Measurements from ENCODE around the gene TEPSIN. TPM values are rescaled to one million over a fixed set of nuclear protein-coding genes. Genes with fewer than 3 reads are reported as not detected.

Gene TEPSIN
- total and polyA plus RNA-seq, 2 of the 13 experiments (the other 11 are each of a cell fraction or from before 2014, with no cell fraction given), result 16.1 to 18.8 TPM

DNA sequence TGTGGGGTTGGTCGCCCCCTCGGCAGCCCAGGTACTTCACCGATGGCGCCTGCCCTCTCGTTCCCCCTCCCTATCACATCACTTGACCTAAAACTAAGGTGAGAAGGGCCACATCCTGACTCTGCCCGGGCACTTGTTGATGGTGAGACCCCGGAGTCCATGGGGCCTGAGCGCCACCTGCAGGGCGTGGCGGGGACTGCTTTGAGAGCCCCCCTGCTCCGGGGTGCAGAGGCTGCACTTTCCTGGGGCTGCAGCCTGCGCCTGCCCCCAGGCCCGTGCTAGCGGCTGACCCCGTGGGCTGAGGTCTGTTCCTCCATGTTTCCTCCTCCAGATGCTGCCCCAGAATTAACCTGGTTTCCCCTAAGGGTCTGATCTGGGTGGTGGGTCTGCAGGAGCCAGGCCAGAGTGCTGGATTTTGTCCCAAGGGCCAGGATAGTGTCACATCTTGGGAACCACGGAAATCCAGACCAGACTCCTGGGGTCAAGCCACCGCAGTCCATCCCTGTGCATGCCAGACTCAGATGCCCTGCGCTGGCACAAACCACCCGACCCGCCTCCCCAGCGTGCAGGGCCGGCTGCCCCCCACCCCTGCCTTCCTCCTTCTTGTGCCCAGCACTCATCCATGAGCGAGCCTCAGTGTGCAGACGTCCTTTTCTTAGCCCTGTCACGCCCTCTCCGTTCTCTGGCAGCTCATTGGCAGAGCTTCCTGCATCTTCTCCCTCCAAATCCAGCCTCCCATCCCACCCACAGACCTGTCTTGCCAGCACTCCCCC is 3.0 kb upstream of the TEPSIN start (continued):
- TF ChIP-seq, protein P1, sequence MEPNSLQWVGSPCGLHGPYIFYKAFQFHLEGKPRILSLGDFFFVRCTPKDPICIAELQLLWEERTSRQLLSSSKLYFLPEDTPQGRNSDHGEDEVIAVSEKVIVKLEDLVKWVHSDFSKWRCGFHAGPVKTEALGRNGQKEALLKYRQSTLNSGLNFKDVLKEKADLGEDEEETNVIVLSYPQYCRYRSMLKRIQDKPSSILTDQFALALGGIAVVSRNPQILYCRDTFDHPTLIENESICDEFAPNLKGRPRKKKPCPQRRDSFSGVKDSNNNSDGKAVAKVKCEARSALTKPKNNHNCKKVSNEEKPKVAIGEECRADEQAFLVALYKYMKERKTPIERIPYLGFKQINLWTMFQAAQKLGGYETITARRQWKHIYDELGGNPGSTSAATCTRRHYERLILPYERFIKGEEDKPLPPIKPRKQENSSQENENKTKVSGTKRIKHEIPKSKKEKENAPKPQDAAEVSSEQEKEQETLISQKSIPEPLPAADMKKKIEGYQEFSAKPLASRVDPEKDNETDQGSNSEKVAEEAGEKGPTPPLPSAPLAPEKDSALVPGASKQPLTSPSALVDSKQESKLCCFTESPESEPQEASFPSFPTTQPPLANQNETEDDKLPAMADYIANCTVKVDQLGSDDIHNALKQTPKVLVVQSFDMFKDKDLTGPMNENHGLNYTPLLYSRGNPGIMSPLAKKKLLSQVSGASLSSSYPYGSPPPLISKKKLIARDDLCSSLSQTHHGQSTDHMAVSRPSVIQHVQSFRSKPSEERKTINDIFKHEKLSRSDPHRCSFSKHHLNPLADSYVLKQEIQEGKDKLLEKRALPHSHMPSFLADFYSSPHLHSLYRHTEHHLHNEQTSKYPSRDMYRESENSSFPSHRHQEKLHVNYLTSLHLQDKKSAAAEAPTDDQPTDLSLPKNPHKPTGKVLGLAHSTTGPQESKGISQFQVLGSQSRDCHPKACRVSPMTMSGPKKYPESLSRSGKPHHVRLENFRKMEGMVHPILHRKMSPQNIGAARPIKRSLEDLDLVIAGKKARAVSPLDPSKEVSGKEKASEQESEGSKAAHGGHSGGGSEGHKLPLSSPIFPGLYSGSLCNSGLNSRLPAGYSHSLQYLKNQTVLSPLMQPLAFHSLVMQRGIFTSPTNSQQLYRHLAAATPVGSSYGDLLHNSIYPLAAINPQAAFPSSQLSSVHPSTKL (CRISPR knock-in tag; IDR thresholded peaks at IDR 0.05), result no peak
- TF ChIP-seq PRMT3 (CRISPR knock-in tag; IDR thresholded peaks at IDR 0.05; ENCODE audit: borderline replicate concordance, low read depth) (0 out of 2 replicates have a peak, but pooled peaks have one; percentile 68), RFX5 (IDR thresholded peaks at IDR 0.05; ENCODE audit: low read depth, low read length) (no peak), FOXO1 (CRISPR knock-in tag; IDR thresholded peaks at IDR 0.05) (peak; percentile 55; the same call in 1 of the 2 replicates), ZNF614 (CRISPR knock-in tag; IDR thresholded peaks at IDR 0.05; ENCODE audit: borderline replicate concordance) (peak; percentile 40; the same call in 1 of the 2 replicates), KLF11 (CRISPR knock-in tag; IDR thresholded peaks at IDR 0.05) (no peak), SMAD9 (CRISPR knock-in tag; IDR thresholded peaks at IDR 0.05) (no peak), THYN1 (CRISPR knock-in tag; IDR thresholded peaks at IDR 0.05; ENCODE audit: borderline replicate concordance, low read depth) (no peak), ZSCAN21 (CRISPR knock-in tag; IDR thresholded peaks at IDR 0.05; ENCODE audit: borderline replicate concordance) (no peak), KLF12 (CRISPR knock-in tag; IDR thresholded peaks at IDR 0.05; ENCODE audit: borderline replicate concordance) (no peak), FOXA3 (CRISPR knock-in tag; IDR thresholded peaks at IDR 0.05) (no peak), ZFP36 (IDR thresholded peaks at IDR 0.05; ENCODE audit: borderline replicate concordance, low read depth, low read length, partially characterized antibody) (no peak), TRIM24 (CRISPR knock-in tag; IDR thresholded peaks at IDR 0.05) (no peak), RARG (CRISPR knock-in tag; IDR thresholded peaks at IDR 0.05; ENCODE audit: low read depth) (no peak), ZNF878 (CRISPR knock-in tag; IDR thresholded peaks at IDR 0.05) (no peak), SRSF4 (IDR thresholded peaks at IDR 0.05; ENCODE audit: low read depth, low read length, poor library complexity, severe bottlenecking) (no peak), ZSCAN22 (CRISPR knock-in tag; IDR thresholded peaks at IDR 0.05) (no peak), HOXD1 (CRISPR knock-in tag; IDR thresholded peaks at IDR 0.05) (no peak), SMYD3 (CRISPR knock-in tag; IDR thresholded peaks at IDR 0.05) (no peak)
- TF ChIP-seq, protein P2, sequence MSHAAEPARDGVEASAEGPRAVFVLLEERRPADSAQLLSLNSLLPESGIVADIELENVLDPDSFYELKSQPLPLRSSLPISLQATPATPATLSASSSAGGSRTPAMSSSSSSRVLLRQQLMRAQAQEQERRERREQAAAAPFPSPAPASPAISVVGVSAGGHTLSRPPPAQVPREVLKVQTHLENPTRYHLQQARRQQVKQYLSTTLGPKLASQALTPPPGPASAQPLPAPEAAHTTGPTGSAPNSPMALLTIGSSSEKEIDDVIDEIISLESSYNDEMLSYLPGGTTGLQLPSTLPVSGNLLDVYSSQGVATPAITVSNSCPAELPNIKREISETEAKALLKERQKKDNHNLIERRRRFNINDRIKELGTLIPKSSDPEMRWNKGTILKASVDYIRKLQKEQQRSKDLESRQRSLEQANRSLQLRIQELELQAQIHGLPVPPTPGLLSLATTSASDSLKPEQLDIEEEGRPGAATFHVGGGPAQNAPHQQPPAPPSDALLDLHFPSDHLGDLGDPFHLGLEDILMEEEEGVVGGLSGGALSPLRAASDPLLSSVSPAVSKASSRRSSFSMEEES (CRISPR knock-in tag; IDR thresholded peaks at IDR 0.05), result no peak
- TF ChIP-seq, protein P3, sequence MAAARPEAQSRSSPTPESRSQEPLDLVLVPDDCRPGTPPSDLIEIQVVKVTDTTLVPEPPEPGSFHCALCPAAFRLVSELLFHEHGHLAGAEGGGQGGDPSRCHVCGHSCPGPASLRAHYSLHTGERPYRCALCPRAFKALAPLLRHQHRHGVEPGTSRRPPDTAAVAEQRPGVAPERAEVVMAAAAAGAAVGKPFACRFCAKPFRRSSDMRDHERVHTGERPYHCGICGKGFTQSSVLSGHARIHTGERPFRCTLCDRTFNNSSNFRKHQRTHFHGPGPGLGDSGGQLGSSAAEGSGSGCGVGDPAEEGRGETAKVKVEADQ (CRISPR knock-in tag; IDR thresholded peaks at IDR 0.05; ENCODE audit: borderline replicate concordance), result no peak
